OCI-LY3 (cell line): ENCODE results near the gene MCEMP1.
"Not testable (repeated sequence)": the region's sequence is repeated elsewhere in the genome, so short reads cannot be mapped to it uniquely, and the experiment has no call there.

Experiments
- H2AFZ ChIP-seq: fragments of 200-600, 300-600 bp; shearing (Covaris generic); 2 replicates; pipeline ENCODE4 v1.6.0; 2014; ENCODE audit warnings: antibody characterized with exemption, low read depth, low read length
- H3K27ac ChIP-seq: fragments of 200-600, 300-600 bp; sonication (generic); 2 replicates; pipeline ENCODE4 v1.5.1; 2014; ENCODE audit warnings: mild to moderate bottlenecking, low read length, moderate library complexity, mixed read lengths
- H3K27me3 ChIP-seq: fragments of 200-600, 300-600 bp; sonication (generic); 2 replicates; pipeline ENCODE4 v1.6.1; 2014; ENCODE audit warnings: low read depth, low read length, mixed read lengths
- H3K36me3 ChIP-seq: fragments of 200-600, 300-600 bp; sonication (generic); replicated peaks from 2 replicates; pipeline ENCODE3; 2014; ENCODE audit warnings: low read depth, low read length, mixed read lengths
- H3K4me1 ChIP-seq: fragments of 300-600, 200-600 bp; sonication (generic); 2 replicates; pipeline ENCODE4 v1.6.1; 2014; ENCODE audit warnings: low read length, mixed read lengths
- H3K4me2 ChIP-seq: fragments of 200-600, 300-600 bp; sonication (generic); 2 replicates; pipeline ENCODE4 v1.6.1; 2014; ENCODE audit warnings: low read length, mixed read lengths
- H3K4me3 ChIP-seq: fragments of 300-600, 200-600 bp; sonication (generic); 2 replicates; pipeline ENCODE4 v1.5.1; 2014; ENCODE audit warnings: antibody characterized with exemption, mild to moderate bottlenecking, low read length, moderate library complexity
- H3K79me2 ChIP-seq: fragments of 300-600, 200-600 bp; shearing (Covaris generic); 2 replicates; pipeline ENCODE4 v1.6.1; 2014; ENCODE audit warnings: mild to moderate bottlenecking, low read length, mixed read lengths
- H3K9ac ChIP-seq: fragments of 300-600, 200-600 bp; shearing (Covaris generic); 2 replicates; pipeline ENCODE4 v1.6.0; 2014; ENCODE audit warnings: mild to moderate bottlenecking, low read length, moderate library complexity
- H3K9me3 ChIP-seq: fragments of 200-600, 300-600 bp; shearing (Covaris generic); 2 replicates; pipeline ENCODE4 v1.6.1; 2014; ENCODE audit warnings: low read length, mixed read lengths; ENCODE audit not compliant: insufficient read depth
- H4K20me1 ChIP-seq: fragments of 200-600, 300-600 bp; sonication (generic); 2 replicates; pipeline ENCODE4 v1.6.1; 2016; ENCODE audit warnings: low read length, mixed read lengths; ENCODE audit not compliant: insufficient read depth
- EZH2phosphoT487 ChIP-seq: fragments of 200-600 bp; shearing (Covaris generic); IDR thresholded peaks from 2 replicates; pipeline ENCODE4 v1.6.1; 2018; ENCODE audit warnings: antibody characterized with exemption, mixed run types, low read depth
- TF ChIP-seq, protein P1 (sequence below): fragments of 200-600, 300-600 bp; sonication (generic); IDR thresholded peaks from 2 replicates; pipeline ENCODE4 v1.5.1; 2014; ENCODE audit warnings: antibody characterized with exemption, low read length, low read depth

The MCEMP1 gene

DNA sequence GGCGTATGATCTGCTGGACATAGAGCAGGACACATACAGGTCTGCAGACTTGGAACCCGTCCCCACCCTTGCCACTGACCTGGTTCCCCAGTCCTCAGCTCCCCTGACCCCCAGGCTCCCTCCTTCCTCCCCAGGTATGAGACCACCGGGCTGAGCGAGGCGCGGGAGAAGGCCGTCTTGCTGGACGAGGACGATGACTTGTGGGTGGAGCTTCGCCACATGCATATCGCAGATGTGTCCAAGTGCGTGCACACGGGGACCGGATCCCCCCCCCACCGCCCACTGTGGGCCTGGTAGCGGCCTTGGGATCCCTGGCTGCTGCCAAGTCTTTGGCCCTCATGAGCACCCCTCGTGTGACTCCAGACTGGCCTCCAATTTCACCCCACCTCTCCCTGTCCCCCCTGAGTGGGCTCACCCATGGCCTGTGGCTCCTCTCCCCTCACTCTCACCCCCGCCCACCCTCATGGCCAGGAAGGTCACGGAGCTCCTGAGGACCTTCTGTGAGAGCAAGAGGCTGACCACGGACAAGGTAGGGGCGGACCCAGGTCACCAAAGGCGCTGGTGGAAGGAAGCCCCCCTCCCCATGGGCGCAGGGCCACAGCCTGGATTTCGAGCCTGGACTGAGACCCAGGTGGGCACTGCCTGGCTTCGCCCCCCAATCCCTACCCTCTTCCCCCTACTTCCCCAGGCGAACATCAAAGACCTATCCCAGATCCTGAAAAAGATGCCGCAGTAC is 34.4 kb upstream of the MCEMP1 start:
- Histone ChIP-seq H4K20me1 (peaks cover 7% of the 10 kb centered on the region; the same call in 1 of the 2 replicates), H3K27ac (no peak overlapping the region), H3K27me3 (no peaks in the 10 kb centered on the region), H3K36me3 (peaks cover 38% of the 10 kb centered on the region), H2AFZ (no peak overlapping the region), H3K4me2 (no peak overlapping the region), H3K9ac (no peak overlapping the region), H3K4me1 (peaks cover 32% of the 10 kb centered on the region), H3K79me2 (peaks cover 29% of the 10 kb centered on the region), H3K9me3 (no peaks in the 10 kb centered on the region), H3K4me3 (no peak overlapping the region)
- TF ChIP-seq, protein P1, sequence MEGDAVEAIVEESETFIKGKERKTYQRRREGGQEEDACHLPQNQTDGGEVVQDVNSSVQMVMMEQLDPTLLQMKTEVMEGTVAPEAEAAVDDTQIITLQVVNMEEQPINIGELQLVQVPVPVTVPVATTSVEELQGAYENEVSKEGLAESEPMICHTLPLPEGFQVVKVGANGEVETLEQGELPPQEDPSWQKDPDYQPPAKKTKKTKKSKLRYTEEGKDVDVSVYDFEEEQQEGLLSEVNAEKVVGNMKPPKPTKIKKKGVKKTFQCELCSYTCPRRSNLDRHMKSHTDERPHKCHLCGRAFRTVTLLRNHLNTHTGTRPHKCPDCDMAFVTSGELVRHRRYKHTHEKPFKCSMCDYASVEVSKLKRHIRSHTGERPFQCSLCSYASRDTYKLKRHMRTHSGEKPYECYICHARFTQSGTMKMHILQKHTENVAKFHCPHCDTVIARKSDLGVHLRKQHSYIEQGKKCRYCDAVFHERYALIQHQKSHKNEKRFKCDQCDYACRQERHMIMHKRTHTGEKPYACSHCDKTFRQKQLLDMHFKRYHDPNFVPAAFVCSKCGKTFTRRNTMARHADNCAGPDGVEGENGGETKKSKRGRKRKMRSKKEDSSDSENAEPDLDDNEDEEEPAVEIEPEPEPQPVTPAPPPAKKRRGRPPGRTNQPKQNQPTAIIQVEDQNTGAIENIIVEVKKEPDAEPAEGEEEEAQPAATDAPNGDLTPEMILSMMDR: no peak
- TF ChIP-seq EZH2phosphoT487: no peak

- Histone ChIP-seq H3K4me1 (peaks cover 28% of the 10 kb centered on the region), H3K27ac (no peak overlapping the region), H3K9me3 (no peaks in the 10 kb centered on the region), H3K79me2 (peaks cover 23% of the 10 kb centered on the region), H2AFZ (no peak overlapping the region), H3K27me3 (no peaks in the 10 kb centered on the region), H3K4me2 (no peak overlapping the region), H4K20me1 (peaks cover 7% of the 10 kb centered on the region; the same call in 1 of the 2 replicates), H3K4me3 (no peak overlapping the region), H3K36me3 (peaks cover 38% of the 10 kb centered on the region), H3K9ac (no peak overlapping the region)
- TF ChIP-seq, protein P1: no peak
- no peak for TF ChIP-seq EZH2phosphoT487
These were observed 33.9 kb upstream of the MCEMP1 start for GRCh38 chr19:7643031-7643415.

DNA sequence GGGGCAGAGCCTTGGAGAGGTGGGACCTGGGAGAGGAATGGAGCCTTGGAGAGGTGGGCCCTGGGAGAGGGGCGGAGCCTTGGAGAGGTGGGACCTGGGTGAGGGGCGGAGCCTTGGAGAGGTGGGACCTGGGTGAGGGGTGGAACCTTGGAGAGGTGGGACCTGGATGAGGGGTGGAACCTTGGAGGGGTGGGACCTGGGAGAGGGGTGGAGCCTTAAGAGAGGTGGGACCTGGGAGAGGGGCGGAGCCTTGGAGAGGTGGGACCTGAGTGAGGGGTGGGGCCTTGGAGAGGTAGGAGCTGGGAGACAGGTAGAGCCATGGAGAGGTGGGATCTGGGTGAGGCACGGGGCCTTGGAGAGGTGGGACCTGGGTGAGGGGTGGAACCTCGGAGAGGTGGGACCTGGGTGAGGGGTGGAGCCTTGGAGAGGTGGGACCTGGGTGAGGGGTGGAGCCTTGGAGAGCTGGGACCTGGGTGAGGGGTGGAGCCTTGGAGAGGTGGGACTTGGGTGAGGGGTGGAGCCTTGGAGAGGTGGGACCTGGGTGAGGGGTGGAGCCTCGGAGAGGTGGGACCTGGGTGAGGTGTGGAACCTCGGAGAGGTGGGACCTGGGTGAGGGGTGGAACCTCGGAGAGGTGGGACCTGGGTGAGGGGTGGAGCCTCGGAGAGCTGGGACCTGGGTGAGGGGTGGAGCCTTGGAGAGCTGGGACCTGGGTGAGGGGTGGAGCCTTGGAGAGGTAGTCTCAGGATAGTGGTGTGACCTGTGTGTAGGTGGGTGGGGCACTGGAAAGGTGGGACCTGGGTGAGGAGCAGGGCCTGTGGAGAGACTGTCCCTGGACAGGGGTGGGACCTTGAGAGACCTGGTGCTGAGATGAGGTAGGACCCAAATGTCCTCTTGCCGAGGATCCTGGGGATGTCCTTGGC is 33.0 kb upstream of the MCEMP1 start:
- H3K79me2 ChIP-seq: peaks cover 14% of the 10 kb centered on the region
- H3K9me3 ChIP-seq, H3K27ac ChIP-seq, H2AFZ ChIP-seq, H3K4me3 ChIP-seq, H3K27me3 ChIP-seq, H3K9ac ChIP-seq, H4K20me1 ChIP-seq, H3K4me2 ChIP-seq: not testable (repeated sequence)
- peaks cover 35% of the 10 kb centered on the region for H3K36me3 ChIP-seq
- H3K4me1 ChIP-seq: peaks cover 26% of the 10 kb centered on the region

- no peaks in the 10 kb centered on the region for H3K9me3 ChIP-seq
These were observed 32.4 kb upstream of the MCEMP1 start for GRCh38 chr19:7644550-7644877.

More at GRCh38 chr19:7644550-7644877, 32.4 kb upstream of the MCEMP1 start:
- H3K4me3 ChIP-seq: no peak overlapping the region
- H3K27me3 ChIP-seq: no peaks in the 10 kb centered on the region
- peaks cover 7% of the 10 kb centered on the region; the same call in 1 of the 2 replicates for H4K20me1 ChIP-seq
- H3K27ac ChIP-seq: peak overlapping the region; percentile 74
- peaks cover 8% of the 10 kb centered on the region for H3K79me2 ChIP-seq
- no peak overlapping the region for H3K9ac ChIP-seq
- H3K36me3 ChIP-seq: peaks cover 29% of the 10 kb centered on the region
- TF ChIP-seq EZH2phosphoT487: no peak
- TF ChIP-seq, protein P1: no peak
- H3K4me2 ChIP-seq: peak overlapping the region; percentile 76; the same call in 1 of the 2 replicates
- peaks cover 26% of the 10 kb centered on the region for H3K4me1 ChIP-seq
- H2AFZ ChIP-seq: no peak overlapping the region
